ENCODE results near the gene CXorf51A.

DNA sequence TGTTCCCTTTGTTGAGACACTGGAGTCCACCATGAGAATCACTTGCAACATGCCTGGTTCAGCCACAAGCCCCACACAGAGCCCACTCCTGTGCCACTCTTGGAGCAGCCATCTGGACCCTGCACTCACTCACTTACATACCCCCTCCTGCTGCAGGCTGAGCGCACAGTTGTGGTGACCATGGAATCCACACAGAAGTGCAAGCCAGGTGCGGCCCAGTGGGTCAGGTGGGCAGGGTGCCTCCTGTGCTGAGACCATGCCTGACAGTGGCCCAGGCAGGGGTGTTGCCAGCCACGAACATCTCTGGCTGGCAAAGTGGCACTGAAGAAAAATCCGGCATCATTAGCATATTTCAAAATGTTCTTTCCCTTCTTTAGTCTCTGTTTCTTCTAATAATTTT lies 17.4 kb upstream of the CXorf51A start:
- TF ChIP-seq, protein P1, sequence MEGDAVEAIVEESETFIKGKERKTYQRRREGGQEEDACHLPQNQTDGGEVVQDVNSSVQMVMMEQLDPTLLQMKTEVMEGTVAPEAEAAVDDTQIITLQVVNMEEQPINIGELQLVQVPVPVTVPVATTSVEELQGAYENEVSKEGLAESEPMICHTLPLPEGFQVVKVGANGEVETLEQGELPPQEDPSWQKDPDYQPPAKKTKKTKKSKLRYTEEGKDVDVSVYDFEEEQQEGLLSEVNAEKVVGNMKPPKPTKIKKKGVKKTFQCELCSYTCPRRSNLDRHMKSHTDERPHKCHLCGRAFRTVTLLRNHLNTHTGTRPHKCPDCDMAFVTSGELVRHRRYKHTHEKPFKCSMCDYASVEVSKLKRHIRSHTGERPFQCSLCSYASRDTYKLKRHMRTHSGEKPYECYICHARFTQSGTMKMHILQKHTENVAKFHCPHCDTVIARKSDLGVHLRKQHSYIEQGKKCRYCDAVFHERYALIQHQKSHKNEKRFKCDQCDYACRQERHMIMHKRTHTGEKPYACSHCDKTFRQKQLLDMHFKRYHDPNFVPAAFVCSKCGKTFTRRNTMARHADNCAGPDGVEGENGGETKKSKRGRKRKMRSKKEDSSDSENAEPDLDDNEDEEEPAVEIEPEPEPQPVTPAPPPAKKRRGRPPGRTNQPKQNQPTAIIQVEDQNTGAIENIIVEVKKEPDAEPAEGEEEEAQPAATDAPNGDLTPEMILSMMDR (IDR thresholded peaks at IDR 0.05): no peak
- no peak for TF ChIP-seq POLR2A (IDR thresholded peaks at IDR 0.05)

Measured in esophagus squamous epithelium (tissue), 4 donors.